ENCODE data around the gene CALR3.
"Not testable (repeated sequence)": the region's sequence is repeated elsewhere in the genome, so short reads cannot be mapped to it uniquely, and the experiment has no call there.

The CALR3 gene

GRCh38 chr19:16524991-16525734, 29.2 kb upstream of the CALR3 start:
- no peak for DNase-seq

DNA sequence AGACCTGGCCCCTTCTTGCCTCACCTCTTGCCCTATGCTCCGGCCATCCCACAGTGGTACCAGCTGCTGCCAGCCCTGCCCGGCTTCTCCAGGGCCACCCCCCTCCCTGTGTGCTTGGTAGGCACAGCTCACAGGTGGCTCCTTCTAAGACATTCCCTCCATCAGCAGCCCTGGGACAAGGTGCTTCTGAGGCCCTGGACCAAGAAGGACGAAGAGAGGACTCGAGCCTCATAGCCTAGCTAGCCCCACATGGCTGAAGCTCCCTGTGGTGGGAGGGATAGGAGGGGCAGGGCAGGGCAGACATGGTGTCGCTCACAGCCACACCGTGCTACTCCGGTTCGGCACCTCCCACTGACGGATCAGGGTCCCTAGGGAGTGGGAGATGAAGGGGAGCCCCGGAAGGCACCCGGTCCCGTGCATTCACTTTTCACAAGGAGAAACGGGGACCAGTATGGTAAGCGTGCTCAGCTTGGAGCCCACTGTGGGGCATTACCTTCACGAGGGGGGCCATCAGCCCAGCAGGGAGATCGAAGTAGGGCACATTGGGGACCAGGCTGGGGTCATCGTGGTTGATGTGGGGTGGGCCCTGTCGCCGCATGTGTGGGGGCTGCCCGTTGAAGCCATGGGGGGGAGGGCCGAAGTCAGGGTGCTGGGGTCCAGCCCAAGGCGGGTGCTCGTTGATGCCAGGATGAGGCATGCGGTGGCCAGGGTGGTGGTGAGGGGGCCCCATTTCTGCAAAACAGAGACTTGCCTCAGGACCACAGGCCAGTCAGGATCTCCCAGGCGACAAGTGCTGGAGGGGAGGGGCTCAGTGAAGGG, 26.8 kb upstream of the CALR3 start:
- no peak for DNase-seq

DNA sequence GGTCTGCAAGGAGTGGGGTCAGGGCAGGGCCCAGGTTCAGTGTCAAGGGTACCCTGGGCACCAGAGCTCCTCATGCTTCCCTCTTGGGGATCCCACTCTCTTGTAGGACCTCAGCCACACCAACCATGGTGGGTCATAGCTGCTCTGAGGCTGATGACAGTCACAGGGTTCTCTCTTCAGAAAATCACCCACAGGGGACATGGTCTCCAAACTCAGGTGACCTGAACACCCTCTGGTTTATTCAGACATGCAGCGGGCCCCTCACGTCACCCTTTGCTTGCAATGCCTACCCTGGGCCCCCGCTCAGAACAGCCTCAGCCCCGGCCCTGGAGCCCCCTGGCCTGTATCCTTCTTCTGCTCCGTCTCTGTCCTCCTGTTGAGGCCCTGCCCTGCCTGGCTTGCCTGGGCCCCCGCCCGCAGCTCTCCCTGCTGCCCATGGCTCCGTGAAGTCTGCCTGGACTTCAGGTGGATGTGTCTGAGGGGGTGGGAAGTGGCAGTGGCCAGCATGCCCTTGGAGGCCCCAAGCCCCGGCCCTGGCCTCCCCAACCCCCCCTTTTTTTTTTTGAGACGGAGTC, 25.8 kb upstream of the CALR3 start:
- DNase-seq = no peak

- no peak for DNase-seq
These were observed 25.1 kb upstream of the CALR3 start for GRCh38 chr19:16520986-16521624.

DNA sequence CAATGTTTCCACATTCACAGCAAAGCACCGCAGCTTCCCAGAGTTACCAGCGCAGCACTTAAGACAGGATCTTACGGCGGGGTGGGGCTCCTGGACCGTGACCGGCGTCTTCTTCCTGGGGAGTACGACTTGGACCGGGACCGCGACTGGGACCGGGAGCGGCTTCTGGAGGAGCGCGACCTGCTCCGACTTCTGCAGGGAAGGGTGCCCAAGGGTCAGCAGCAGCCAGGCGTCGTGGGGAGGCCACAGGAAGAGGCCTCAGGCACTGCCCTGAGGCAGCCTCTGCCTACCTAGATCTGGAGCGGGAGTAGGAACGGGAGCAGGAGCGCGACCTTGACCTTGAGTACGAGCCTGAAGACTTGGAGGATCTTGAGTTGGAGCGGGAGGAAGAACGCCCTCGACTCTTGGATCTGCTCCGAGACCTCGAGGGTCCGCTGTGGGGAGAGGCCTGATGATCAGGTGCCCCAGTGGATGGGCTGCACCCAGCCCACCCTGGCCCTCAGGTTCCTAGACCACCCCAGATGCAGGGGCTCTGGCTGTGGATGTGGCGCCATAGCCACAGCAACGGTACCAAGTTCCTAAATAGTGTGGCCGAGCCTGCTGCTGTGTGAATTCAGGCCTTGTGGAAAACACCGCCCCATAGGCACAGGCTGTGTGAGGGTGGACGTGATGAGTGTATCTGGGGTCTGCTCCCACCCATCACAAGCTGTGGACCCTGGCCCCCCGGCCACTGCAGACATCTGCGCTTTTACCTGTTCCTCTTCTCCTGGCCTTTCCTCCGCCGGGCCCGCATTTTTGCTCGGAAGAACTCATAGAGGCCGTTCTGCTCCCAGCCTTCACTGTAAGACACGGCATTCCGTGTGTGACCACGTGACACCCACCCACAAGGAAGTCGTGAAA, 24.4 kb upstream of the CALR3 start:
- no peak for DNase-seq

GRCh38 chr19:16519230-16519687, 23.3 kb upstream of the CALR3 start:
- DNase-seq = no peak

GRCh38 chr19:16518483-16519229, 22.7 kb upstream of the CALR3 start:
- DNase-seq = no peak

GRCh38 chr19:16518061-16518460, 22.1 kb upstream of the CALR3 start:
- DNase-seq = no peak

DNA sequence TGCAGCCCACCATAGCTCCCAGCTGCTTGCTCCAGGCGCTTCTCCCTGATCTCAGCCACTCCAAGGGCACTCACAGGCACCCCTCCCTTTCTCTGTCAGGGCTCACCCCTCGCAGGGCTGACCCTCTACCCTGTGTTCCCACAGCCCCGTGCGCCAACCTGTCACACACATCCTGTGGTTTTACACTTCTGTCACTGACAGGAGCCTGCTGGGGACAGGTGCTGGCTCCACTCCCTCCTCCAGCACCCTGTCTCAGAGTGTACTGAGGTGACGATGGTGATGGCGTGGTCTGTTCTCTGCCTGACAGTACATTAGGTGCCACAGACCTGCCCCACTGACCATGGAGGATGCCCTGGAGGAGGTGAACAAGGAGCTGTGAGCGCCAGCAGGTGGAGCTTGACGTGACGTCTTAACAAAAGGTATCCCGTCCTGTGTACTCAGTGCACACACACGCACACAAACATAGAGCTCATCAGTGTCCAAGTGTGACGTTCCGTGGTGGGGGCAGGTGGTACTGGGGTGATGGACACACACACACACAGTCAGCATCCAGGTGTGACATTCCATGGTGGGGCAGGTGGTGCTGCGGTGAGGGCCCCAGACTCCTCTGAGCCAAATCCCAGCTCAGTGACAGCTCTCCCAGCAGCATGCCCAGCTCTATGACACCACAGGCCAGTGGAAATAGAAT, 21.1 kb upstream of the CALR3 start:
- DNase-seq = no peak

DNA sequence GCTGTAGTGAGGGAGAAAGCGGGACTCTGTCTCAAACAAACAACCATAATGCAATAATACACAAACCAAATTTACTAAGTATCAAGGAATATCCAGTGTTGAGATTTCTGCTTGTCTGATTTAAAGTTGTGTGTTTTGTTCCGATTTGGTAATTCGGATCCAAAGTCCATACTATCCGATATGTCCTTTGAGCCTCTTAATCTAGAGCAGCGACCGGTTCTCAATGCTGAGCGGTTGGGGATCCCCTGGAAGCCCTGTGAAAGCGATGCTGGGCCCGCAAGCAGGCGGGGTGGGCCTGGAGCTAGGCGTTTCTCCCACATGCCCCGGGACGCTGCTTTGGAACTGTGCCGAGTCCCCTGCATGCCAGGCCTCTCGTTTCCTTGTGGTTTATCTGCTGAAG, 20.4 kb upstream of the CALR3 start:
- no peak for DNase-seq

- no peak for DNase-seq
These were observed 18.5 kb upstream of the CALR3 start for GRCh38 chr19:16514383-16515019.

GRCh38 chr19:16512611-16513010, 16.6 kb upstream of the CALR3 start:
- not testable (repeated sequence) for DNase-seq

DNA sequence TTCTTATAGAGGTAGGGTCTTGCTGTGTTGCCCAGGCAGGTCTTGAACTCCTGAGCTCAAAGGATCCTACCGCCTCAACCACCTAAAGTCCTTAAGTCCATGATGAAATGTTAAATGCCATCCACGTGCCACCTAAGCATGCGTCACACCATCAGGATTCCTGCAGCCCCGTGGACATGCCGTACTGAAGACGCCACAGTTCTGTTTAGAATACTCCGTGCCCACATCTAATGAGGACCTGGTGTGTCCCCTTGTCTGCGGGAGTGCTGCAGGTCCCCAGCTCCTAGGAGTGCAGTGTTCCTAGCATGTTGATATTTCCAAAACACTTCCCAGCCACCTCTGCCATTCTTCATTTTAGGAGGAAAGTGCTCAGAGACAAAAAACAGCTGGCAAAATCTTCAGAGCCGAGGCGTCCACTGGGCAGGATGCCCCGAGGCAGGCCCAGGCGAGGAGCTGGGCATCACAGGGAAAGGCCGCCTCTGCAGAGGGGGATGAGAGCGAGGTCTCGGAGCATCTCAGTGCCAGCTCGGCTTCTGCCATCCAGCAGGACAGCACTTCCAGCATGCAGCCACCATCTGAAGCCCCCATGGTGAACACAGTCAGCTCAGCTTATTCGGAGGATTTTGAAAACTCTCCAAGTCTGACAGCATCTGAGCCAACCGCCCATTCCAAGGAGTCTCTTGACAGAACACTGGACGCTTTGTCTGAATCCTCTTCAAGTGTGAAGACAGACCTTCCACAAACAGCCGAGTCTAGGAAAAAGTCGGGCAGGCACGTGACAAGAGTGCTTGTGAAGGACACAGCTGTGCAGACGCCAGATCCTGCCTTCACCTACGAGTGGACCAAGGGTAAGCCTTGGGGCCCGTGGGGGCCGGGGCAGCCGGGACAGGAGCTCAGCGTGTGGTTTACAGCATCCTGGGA, 13.4 kb upstream of the CALR3 start:
- DNase-seq = no peak

DNA sequence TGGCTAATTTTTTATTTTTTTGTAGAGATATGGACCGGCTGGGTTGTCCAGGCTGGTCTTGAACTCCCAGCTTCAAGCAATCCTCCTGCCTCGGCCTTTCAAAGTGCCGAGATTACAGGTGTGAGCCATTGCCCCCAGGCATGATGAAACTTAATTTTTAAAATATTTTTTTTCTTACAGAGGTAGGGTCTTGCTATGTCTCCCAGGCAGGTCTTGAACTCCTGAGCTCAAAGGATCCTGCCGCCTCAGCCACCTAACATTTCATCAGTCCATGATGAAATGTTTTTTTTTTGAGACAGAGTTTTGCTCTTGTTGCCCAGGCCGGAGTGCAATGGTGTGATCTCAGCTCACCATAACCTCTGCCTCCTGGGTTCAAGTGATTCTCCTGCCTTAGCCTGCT, 12.6 kb upstream of the CALR3 start:
- DNase-seq = no peak

GRCh38 chr19:16506961-16507360, 11.0 kb upstream of the CALR3 start:
- DNase-seq = no peak

DNA sequence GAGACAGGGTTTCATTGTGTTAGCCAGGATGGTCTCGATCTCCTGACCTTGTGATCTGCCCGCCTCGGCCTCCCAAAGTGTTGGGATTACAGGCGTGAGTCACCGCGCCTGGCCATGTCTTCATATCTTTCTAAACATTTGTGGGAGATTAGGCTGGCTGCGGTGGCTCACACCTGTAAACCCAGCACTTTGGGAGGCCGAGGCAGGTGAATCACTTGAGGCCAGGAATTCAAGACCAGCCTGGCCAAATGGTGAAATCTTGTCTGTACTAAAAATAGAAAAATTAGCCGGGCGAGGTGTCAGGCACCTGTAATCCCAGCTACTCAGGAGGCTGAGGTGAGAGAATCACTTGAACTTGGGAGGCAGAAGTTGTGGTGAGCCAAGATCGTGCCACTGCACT, 10.2 kb upstream of the CALR3 start:
- DNase-seq = not testable (repeated sequence)

DNA sequence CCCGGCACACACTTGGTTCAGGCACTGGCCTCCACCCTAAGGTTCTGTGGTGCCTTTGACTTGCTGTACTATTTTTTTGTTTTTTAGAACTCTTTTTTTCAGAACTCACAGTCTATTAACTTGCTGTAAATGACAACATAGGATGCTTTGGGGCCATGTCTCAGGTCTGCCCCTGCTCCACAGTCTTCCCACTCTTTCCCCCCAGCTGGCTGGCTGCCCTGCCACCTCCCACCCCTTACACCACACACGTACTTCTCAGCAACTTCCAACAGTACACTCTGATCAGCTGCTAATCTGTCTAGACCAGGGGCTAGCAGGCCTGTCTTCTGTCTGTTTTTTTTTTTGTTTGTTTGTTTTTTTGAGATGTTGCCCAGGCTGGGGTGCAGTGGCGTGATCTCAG, 8.3 kb upstream of the CALR3 start:
- DNase-seq = no peak

DNA sequence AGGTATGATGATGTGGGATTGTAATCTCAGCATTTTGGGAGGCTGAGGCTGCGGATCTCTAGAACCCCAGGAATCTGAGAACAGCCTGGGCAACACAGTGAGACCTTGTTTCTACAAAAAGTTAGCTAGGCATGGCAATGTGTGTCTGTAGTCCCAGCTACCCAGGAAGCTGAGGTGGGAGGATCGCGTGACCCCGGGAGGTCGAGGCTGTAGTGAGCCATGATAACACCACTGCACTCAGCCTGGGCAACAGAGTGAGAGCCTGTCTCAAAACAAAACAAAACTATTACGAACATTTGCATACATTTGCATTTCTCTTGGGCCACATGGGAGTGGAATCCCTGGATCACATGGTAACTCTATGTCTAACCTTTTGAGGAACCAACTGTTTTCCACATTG, 1.9 kb upstream of the CALR3 start:
- DNase-seq = no peak

- DNase-seq = no peak
These were observed 1.1 kb upstream of the CALR3 start for GRCh38 chr19:16497042-16497441.
